Thyroid gland (tissue), 4 donors: ENCODE data around the gene TSHZ2.

Experiments used
- CTCF ChIP-seq, 6 experiments: fragments of 200-600 bp in 3 of 6; fragments of 450-650 bp in 3 of 6; sonication (generic) in 3 of 6; IDR thresholded peaks; one replicate each; pipeline ENCODE4 v1.5.1; 2016 to 2019; ENCODE audit warnings: antibody characterized with exemption in 6 of 6, mild to moderate bottlenecking in 2 of 6, inconsistent platforms in 1 of 6, moderate library complexity in 1 of 6
- POLR2A ChIP-seq, 2 donors: fragments of 450-650 bp; IDR thresholded peaks; one replicate each; pipeline ENCODE4 v1.6.1; 2017; ENCODE audit warnings: antibody characterized with exemption in 2 of 2, mild to moderate bottlenecking in 2 of 2, moderate library complexity in 1 of 2

GRCh38 chr20:53002786-53003185, 30.6 kb downstream of the TSHZ2 start:
- no peak for TF ChIP-seq POLR2A (IDR thresholded peaks at IDR 0.05)
- TF ChIP-seq CTCF (IDR thresholded peaks at IDR 0.05), result no peak
